Measurements from ENCODE around the gene NOX5.

- TF ChIP-seq CTCF (IDR thresholded peaks at IDR 0.05): no peak
- no peak for TF ChIP-seq POLR2AphosphoS5 (IDR thresholded peaks at IDR 0.05; ENCODE audit: insufficient read depth in 1 of 2, low read depth in 1 of 2)
- no peak for TF ChIP-seq POLR2A (IDR thresholded peaks at IDR 0.05)
Measured at GRCh38 chr15:69076756-69077155, 62.3 kb downstream of the NOX5 start.

Measured in vagina (tissue), 2 donors.